Stimulated activated CD4-positive, alpha-beta T cell treated with anti-CD3 and anti-CD28 coated beads, Interleukin-1b, Interleukin-23, amount 100 ng/mL, for 24 hours (primary cell): Measurements from ENCODE around the gene FHIP1A.
A peak's percentile ranks its signal among the peaks of the same experiment; 100 is the strongest.
"Not testable (repeated sequence)": the region's sequence is repeated elsewhere in the genome, so short reads cannot be mapped to it uniquely, and the experiment has no call there.

Source experiments
- DNase-seq, 4 experiments: peaks; one replicate each; pipeline ENCODE4 v3.0.0-alpha.2; 2020; ENCODE audit warnings: low read depth in 4 of 4, low spot score in 1 of 4

The FHIP1A gene

GRCh38 chr4:151408630-151409469 lies at the start of gene FHIP1A:
Gene FHIP1A, plus strand, starts transcription at chr4:151409176. Its CDS starts 157,084 bp downstream, at chr4:151566260.
- peak; percentile 41 to 79 (median 61) for DNase-seq

- no peak for DNase-seq
These were observed 49.4 kb upstream of the FHIP1A start for GRCh38 chr4:151359576-151359975.

GRCh38 chr4:151361126-151361525 lies 47.9 kb upstream of the FHIP1A start:
- no peak for DNase-seq

GRCh38 chr4:151361966-151362365 lies 47.0 kb upstream of the FHIP1A start:
- DNase-seq: no peak

- DNase-seq: peak; percentile 52 to 70 (median 58)
These were observed 46.4 kb upstream of the FHIP1A start for GRCh38 chr4:151362404-151363164.

- DNase-seq: no peak
These were observed 32.4 kb upstream of the FHIP1A start for GRCh38 chr4:151376540-151376939.

GRCh38 chr4:151389311-151389710 lies 19.7 kb upstream of the FHIP1A start:
- DNase-seq: no peak

- DNase-seq: not testable (repeated sequence)
These were observed 19.2 kb upstream of the FHIP1A start for GRCh38 chr4:151389799-151390198.

GRCh38 chr4:151395873-151396272 lies 13.1 kb upstream of the FHIP1A start:
- DNase-seq: no peak

- DNase-seq: no peak
These were observed 8.6 kb upstream of the FHIP1A start for GRCh38 chr4:151400343-151400742.

GRCh38 chr4:151401739-151402138 lies 7.2 kb upstream of the FHIP1A start:
- DNase-seq: no peak

GRCh38 chr4:151402145-151402865 lies 6.7 kb upstream of the FHIP1A start:
- no peak for DNase-seq

- no peak for DNase-seq
These were observed 5.3 kb upstream of the FHIP1A start for GRCh38 chr4:151403656-151404055.

- DNase-seq: not testable (repeated sequence)
These were observed 4.2 kb upstream of the FHIP1A start for GRCh38 chr4:151404802-151405201.

GRCh38 chr4:151407018-151407417 lies 2.0 kb upstream of the FHIP1A start:
- DNase-seq: no peak

- DNase-seq: no peak
These were observed 1.3 kb upstream of the FHIP1A start for GRCh38 chr4:151407466-151408379.

- DNase-seq: no peak
These were observed 671 bp upstream of the FHIP1A start for GRCh38 chr4:151408380-151408629.

GRCh38 chr4:151409470-151410313 lies 716 bp downstream of the FHIP1A start:
- no peak for DNase-seq

GRCh38 chr4:151415978-151416377 lies 7.0 kb downstream of the FHIP1A start:
- no peak for DNase-seq

- DNase-seq: no peak
These were observed 8.2 kb downstream of the FHIP1A start for GRCh38 chr4:151417164-151417571.
